ENCODE data around the gene QSOX2. TPM values are rescaled to one million over a fixed set of nuclear protein-coding genes. Genes with fewer than 3 reads are reported as not detected.

Gene QSOX2
- total RNA-seq, 1 experiment from 2014 or later = 40.0 TPM

DNA sequence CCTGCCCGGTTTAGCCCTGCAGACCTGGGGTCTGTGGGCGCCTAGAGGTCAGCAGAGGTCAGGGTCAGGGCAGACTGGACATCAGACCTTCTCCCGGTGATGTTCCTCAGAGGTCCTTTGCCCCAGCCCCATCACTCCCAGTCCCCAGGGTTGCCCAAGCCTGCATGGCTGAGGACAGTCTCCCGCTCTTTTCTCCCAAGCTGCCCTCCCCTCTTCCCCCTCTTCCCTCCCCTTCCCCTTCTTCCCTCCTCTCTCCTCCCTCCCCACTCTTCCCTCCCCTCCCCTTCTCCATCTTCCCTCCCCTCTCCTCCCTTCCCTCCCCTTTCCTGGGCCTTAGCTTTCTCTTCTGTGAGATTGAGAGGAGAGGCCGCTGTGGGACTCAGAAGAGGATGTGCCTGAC is 51.1 kb downstream of the QSOX2 start:
- CTCF ChIA-PET = interaction anchor here (0.6 kb wide), 1 partner anchor 67 kb away, joined by 3 read pairs; no protein-coding TSS in a partner anchor
- POLR2A ChIA-PET = no interaction called here
- H3K27me3 ChIP-seq (ENCODE audit: control insufficient read depth, insufficient read depth, low read length) = no peaks in the 10 kb centered on the region; the same call in 1 of the 2 replicates
- H3K4me3 ChIP-seq (ENCODE audit: low read depth in 2 of 2, low read length in 2 of 2) = no peak overlapping the region
- DNase-seq (ENCODE audit: low read depth, low spot score) (no peak), ATAC-seq (no peak)
- H3K4me1 ChIP-seq (ENCODE audit: control insufficient read depth, insufficient read depth, low read length) = peaks cover 2% of the 10 kb centered on the region
- H3K27ac ChIP-seq (ENCODE audit: low read length) = no peak overlapping the region
- in situ Hi-C loops (cut with HindIII; ENCODE audit: low pct_unique_long_range_greater_than_20kb, low sequenced_read_pairs) = no loop called here
- no peaks in the 10 kb centered on the region for H3K36me3 ChIP-seq (ENCODE audit: control insufficient read depth, insufficient read depth, low read length)
- H3K9me3 ChIP-seq (ENCODE audit: control insufficient read depth, insufficient read depth, low read depth, low read length) = no peaks in the 10 kb centered on the region
- TF ChIP-seq POLR2AphosphoS5 (IDR thresholded peaks at IDR 0.05; ENCODE audit: low read depth, low read length) = no peak
- TF ChIP-seq TCF7L2 (IDR thresholded peaks at IDR 0.05; ENCODE audit: low read depth, low read length) = no peak
- TF ChIP-seq, protein P1, sequence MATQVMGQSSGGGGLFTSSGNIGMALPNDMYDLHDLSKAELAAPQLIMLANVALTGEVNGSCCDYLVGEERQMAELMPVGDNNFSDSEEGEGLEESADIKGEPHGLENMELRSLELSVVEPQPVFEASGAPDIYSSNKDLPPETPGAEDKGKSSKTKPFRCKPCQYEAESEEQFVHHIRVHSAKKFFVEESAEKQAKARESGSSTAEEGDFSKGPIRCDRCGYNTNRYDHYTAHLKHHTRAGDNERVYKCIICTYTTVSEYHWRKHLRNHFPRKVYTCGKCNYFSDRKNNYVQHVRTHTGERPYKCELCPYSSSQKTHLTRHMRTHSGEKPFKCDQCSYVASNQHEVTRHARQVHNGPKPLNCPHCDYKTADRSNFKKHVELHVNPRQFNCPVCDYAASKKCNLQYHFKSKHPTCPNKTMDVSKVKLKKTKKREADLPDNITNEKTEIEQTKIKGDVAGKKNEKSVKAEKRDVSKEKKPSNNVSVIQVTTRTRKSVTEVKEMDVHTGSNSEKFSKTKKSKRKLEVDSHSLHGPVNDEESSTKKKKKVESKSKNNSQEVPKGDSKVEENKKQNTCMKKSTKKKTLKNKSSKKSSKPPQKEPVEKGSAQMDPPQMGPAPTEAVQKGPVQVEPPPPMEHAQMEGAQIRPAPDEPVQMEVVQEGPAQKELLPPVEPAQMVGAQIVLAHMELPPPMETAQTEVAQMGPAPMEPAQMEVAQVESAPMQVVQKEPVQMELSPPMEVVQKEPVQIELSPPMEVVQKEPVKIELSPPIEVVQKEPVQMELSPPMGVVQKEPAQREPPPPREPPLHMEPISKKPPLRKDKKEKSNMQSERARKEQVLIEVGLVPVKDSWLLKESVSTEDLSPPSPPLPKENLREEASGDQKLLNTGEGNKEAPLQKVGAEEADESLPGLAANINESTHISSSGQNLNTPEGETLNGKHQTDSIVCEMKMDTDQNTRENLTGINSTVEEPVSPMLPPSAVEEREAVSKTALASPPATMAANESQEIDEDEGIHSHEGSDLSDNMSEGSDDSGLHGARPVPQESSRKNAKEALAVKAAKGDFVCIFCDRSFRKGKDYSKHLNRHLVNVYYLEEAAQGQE (IDR thresholded peaks at IDR 0.05; ENCODE audit: insufficient read depth in 1 of 2, low read depth in 2 of 2, low read length in 1 of 2) = no peak
- no peak for TF ChIP-seq SIN3A (IDR thresholded peaks at IDR 0.05; ENCODE audit: borderline replicate concordance, insufficient read depth, low read depth, low read length)
- TF ChIP-seq, protein P2, sequence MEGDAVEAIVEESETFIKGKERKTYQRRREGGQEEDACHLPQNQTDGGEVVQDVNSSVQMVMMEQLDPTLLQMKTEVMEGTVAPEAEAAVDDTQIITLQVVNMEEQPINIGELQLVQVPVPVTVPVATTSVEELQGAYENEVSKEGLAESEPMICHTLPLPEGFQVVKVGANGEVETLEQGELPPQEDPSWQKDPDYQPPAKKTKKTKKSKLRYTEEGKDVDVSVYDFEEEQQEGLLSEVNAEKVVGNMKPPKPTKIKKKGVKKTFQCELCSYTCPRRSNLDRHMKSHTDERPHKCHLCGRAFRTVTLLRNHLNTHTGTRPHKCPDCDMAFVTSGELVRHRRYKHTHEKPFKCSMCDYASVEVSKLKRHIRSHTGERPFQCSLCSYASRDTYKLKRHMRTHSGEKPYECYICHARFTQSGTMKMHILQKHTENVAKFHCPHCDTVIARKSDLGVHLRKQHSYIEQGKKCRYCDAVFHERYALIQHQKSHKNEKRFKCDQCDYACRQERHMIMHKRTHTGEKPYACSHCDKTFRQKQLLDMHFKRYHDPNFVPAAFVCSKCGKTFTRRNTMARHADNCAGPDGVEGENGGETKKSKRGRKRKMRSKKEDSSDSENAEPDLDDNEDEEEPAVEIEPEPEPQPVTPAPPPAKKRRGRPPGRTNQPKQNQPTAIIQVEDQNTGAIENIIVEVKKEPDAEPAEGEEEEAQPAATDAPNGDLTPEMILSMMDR (IDR thresholded peaks at IDR 0.05) = no peak
- intact Hi-C loops (cut with micrococcal nuclease; ENCODE audit: unreplicated experiment) = no loop called here
- no TSS peak for BruUV-seq (replicated peaks)

DNA sequence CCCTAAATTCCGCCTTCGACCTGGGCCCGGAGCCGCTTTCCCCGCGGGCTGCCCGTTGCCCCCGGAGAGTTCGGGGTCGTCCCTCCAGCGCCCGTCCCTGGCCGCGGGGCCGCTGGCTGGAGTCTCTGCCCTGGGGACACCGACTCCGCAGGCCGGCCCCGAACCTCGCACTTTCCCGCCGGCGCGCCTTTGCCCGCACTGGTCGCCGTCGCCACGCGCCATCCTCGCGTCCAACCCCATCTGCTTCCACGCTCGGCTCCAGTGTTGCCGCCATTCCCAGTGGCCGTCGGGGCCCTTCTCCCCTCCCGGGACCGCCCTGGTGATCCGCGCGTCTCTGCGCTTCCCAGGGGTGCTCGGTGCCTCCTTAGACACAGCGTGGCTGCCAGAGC is 51.7 kb downstream of the QSOX2 start:
- H3K4me1 ChIP-seq (ENCODE audit: control insufficient read depth, insufficient read depth, low read length) = peaks cover 2% of the 10 kb centered on the region
- H3K27ac ChIP-seq (ENCODE audit: low read length) = no peak overlapping the region
- ChIA-PET POLR2A (no interaction called here), CTCF (no interaction called here)
- no peak for DNase-seq (ENCODE audit: low read depth, low spot score)
- no peaks in the 10 kb centered on the region for H3K36me3 ChIP-seq (ENCODE audit: control insufficient read depth, insufficient read depth, low read length)
- no TSS peak for BruUV-seq (replicated peaks)
- in situ Hi-C loops (cut with HindIII; ENCODE audit: low pct_unique_long_range_greater_than_20kb, low sequenced_read_pairs) (no loop called here), intact Hi-C loops (cut with micrococcal nuclease; ENCODE audit: unreplicated experiment) (no loop called here)
- H3K4me3 ChIP-seq (ENCODE audit: low read depth in 2 of 2, low read length in 2 of 2) = no peak overlapping the region
- ATAC-seq = no peak
- H3K27me3 ChIP-seq (ENCODE audit: control insufficient read depth, insufficient read depth, low read length) = no peaks in the 10 kb centered on the region; the same call in 1 of the 2 replicates
- no peaks in the 10 kb centered on the region for H3K9me3 ChIP-seq (ENCODE audit: control insufficient read depth, insufficient read depth, low read depth, low read length)
- TF ChIP-seq, protein P2 (IDR thresholded peaks at IDR 0.05) = no peak
- no peak for TF ChIP-seq POLR2AphosphoS5 (IDR thresholded peaks at IDR 0.05; ENCODE audit: low read depth, low read length)
- no peak for TF ChIP-seq TCF7L2 (IDR thresholded peaks at IDR 0.05; ENCODE audit: low read depth, low read length)
- TF ChIP-seq, protein P1 (IDR thresholded peaks at IDR 0.05; ENCODE audit: insufficient read depth in 1 of 2, low read depth in 2 of 2, low read length in 1 of 2) = no peak
- TF ChIP-seq SIN3A (IDR thresholded peaks at IDR 0.05; ENCODE audit: borderline replicate concordance, insufficient read depth, low read depth, low read length) = no peak

All from Panc1 (cell line).